HCT116 (cell line): Measurements from ENCODE around the gene CYP2B6.
"Not testable (repeated sequence)": the region's sequence is repeated elsewhere in the genome, so short reads cannot be mapped to it uniquely, and the experiment has no call there.

Experiments used
- EGR1 ChIP-seq: IDR thresholded peaks from 2 replicates; pipeline ENCODE4 v1.6.1; 2012; ENCODE audit warnings: low read depth
- EZH2phosphoT487 ChIP-seq: fragments of 200-600 bp; IDR thresholded peaks from 2 replicates; pipeline ENCODE4 v1.6.1; 2018; ENCODE audit warnings: antibody characterized with exemption, borderline replicate concordance
- POLR2AphosphoS5 ChIP-seq: IDR thresholded peaks from 2 replicates; pipeline ENCODE4 v1.6.1; 2011; ENCODE audit warnings: mild to moderate bottlenecking, low read depth, low read length, moderate library complexity
- ZFX ChIP-seq: fragments of 450-650 bp; IDR thresholded peaks from 2 replicates; pipeline ENCODE4 v1.6.1; 2017
- TF ChIP-seq, protein P1 (sequence below), 3 experiments: fragments of 200-600 bp in 1 of 3; sonication (generic) in 1 of 3; IDR thresholded peaks in 2 of 3; conservative IDR thresholded peaks in 1 of 3; 2 replicates each; pipeline ENCODE4 v1.5.1; 2012 to 2017; ENCODE audit warnings: low read depth in 2 of 3, low read length in 2 of 3, antibody characterized with exemption in 1 of 3, borderline replicate concordance in 1 of 3, control low read depth in 1 of 3, mild to moderate bottlenecking in 1 of 3, mixed read lengths in 1 of 3, mixed run types in 1 of 3, moderate library complexity in 1 of 3; ENCODE audit not compliant: insufficient read depth in 1 of 3

DNA sequence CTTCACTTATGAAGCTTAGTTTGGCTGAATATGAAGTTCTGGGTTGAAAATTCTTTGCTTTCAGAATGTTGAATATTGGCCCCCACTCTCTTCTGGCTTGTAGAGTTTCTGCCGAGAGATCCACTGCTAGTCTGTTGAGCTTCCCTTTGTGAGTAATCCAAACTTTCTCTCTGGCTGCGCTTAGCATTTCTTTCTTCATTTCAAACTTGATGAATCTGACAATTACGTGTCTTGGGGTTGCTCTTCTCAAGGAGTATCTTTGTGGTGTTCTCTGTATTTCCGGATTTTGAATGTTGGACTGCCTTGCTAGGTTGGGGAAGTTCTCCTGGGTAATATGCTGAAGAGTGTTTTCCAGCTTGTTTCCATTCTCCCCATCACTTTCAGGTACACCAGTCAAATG is 21.4 kb upstream of the CYP2B6 start:
- TF ChIP-seq, protein P1, sequence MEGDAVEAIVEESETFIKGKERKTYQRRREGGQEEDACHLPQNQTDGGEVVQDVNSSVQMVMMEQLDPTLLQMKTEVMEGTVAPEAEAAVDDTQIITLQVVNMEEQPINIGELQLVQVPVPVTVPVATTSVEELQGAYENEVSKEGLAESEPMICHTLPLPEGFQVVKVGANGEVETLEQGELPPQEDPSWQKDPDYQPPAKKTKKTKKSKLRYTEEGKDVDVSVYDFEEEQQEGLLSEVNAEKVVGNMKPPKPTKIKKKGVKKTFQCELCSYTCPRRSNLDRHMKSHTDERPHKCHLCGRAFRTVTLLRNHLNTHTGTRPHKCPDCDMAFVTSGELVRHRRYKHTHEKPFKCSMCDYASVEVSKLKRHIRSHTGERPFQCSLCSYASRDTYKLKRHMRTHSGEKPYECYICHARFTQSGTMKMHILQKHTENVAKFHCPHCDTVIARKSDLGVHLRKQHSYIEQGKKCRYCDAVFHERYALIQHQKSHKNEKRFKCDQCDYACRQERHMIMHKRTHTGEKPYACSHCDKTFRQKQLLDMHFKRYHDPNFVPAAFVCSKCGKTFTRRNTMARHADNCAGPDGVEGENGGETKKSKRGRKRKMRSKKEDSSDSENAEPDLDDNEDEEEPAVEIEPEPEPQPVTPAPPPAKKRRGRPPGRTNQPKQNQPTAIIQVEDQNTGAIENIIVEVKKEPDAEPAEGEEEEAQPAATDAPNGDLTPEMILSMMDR (IDR thresholded peaks at IDR 0.05 in 2 of 3, conservative IDR thresholded peaks at IDR 0.05 in 1 of 3; ENCODE audit: borderline replicate concordance in 1 of 3, insufficient read depth in 1 of 3, low read depth in 2 of 3, low read length in 2 of 3), result not testable (repeated sequence)
- TF ChIP-seq EGR1, EZH2phosphoT487, ZFX, POLR2AphosphoS5: not testable (repeated sequence)
